CD4-positive, alpha-beta T cell treated with Interleukin-4 for 4 hours (primary cell): Measurements from ENCODE around the gene PSMD11.
A peak's percentile ranks its signal among the peaks of the same experiment; 100 is the strongest.

Experiments used
- DNase-seq: peaks from one replicate; pipeline ENCODE4 v3.0.0-alpha.2; 2020

Gene PSMD11

GRCh38 chr17:32491371-32492263 lies 47.3 kb downstream of the PSMD11 start:
- DNase-seq, result no peak

GRCh38 chr17:32492264-32492589 lies 47.9 kb downstream of the PSMD11 start:
- DNase-seq, result no peak

DNA sequence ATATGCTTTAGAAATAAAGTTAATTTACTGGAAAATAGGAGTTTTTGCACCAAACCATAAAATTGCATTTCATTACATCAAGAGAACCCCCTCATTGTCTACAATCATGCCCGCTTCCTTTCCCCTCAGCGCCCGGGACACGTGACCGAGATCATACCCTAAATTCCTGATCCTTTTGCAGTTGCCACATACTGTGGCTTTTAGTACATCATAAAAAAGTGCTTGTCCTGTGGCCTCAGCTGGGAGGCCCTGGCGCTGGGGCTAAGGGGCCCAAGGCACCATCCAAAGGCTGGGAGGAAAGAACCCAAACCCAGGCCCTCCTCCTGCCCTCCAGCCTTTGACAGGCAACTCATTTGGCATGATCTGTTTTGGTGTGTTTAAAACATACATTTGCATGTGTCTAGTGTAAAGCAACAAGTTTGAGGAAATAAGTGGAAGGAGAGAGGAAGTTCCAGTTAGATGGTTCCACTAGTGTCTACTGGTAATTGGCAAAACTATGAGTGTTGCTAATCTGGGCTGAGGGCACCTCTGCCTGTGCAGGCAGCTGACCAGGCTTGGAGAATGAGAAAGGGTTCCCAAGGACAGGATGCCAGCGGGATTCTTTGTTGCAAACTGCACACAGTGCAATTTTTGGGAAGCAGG lies 48.5 kb downstream of the PSMD11 start:
- DNase-seq, result no peak

- DNase-seq, result no peak
These were observed 49.3 kb downstream of the PSMD11 start for GRCh38 chr17:32493571-32493970.

DNA sequence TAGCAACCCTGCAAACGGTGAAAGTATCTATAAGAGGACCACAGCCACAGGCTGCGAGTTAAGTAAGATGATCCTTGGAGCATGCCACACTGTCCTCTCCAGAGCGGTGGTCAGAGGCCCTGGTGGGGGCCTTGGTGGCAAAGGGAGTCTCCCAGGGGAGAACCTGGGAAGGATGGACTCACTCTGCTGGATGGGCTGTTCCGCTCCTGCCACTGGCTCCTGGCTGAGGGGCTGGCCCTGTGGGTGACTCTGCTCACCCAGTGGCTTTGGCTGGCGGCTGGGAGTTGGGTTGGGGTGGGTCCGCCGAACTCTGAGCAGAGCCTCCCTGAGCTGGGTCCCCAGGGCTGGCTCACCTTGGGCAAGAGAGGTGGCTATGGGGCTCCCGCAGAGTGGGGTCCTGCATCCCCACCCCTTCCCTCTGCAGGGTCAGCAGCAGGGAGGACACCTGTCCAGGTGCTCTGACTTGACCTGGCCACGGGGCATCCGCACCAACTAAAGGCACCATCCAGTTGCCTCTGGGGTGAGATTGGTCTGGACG lies 49.7 kb downstream of the PSMD11 start:
- no peak for DNase-seq

GRCh38 chr17:32494621-32495358 lies 50.5 kb downstream of the PSMD11 start:
- no peak for DNase-seq

DNA sequence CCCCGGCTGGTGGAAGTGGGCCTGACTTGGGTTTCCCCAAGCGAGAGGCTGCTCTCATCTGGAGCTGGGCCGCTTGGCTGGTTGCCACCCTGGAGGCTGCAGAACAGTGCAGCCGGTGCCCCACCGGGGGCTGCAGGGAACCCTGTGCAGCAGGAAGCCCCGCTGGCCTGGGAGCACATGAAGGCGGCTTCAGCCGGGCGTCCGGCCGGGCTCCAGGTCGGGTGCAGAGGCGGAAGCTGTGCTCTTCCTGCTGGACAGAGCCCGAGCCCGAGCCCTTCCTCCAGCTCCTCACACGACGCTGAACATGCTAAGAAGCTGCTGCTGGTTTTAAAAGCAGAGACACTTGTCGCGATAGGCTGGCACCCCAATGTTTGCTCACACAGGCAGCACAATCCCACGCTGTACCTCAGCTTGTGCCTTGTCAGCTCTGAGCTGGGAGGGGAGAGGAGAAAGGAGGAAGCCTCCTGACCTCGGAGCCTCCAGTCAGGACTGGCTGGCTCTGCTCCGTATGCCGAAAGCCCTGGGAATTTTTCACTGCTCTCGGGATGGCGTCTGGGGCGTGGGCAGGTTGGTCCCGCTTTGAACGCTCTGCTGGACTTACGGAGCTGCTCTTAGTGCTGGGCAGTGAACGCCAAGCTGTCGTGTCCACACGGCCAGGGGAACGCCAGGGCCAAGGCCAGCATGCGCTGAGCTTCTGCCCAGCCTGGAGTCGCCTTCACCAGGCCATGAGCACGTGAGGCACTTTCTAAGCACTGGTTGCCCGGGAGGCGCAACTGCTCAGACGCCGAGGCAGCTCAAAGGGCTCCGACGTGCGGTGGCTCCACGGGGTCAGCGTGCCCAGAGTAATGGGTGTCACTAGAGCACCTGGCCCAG lies 51.3 kb downstream of the PSMD11 start:
- DNase-seq, result no peak

DNA sequence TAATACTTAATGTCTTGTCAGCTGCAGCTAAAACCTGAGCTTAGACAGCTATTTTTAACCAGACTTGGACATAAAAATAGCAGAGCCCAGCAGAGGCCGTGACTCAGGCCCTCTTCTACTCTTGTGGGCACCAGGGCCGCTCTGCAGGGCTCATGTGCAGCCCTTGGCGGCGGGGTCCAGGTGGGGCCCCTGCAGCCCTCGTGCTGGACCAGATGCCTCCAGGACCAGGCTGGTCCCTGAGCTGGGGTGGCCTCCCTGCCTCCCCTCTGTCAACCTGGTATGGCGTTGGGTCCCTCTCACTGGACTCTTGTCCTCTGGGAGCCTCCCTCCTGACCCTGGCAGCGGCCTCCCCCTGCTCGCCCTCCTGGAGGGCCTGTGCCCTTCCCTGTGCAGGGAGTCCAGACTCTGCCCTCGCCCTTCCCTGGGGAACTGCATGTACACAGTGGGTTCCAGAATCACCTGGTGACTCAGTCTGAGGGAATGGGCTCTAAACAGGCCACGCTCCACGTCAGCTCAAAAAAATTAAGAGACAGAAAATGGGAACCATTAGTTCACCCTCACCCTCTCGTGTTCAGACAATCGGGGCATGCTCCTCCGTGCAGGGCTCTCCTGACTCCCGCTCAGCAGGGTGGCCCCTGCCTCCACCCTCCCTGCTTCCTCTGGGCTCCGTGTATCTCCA lies 52.2 kb downstream of the PSMD11 start:
- no peak for DNase-seq

DNA sequence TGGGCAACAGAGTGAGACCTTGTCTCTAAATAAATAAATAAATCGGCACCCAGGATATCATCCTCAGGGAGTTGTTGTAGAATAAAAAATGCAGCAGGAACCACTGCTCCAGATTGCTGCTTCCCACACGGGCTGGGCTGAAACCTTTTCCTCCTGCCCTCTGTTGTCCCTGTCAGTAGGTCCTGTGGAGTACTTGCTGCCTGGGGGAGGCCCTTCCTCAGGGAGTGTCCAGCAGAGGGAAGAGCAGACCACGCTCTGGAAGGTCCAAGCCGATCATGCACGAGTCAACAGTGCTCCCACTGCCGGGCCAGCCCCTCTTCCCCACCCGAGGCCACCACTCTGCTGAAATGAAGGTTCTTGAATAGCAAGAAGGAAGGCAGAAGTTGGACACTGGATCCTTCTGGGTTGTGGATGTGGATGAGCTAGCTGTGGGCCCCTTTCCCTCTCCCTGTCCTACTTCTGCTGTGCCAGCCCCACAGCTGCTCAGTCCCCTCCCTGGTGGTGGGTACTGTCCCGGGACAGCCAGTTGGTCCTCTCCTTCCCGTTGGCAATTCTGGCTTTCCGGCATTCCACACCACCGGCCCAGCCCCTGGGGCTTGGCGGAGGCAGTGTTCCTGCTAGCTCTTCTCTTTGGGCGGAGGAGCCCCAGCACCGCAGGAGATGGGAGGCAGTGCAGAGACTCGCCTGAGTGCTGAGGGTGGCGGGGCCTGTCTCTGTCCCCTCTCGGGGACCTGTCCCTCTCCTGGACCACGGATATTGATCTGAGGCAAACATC lies 53.3 kb downstream of the PSMD11 start:
- no peak for DNase-seq

DNA sequence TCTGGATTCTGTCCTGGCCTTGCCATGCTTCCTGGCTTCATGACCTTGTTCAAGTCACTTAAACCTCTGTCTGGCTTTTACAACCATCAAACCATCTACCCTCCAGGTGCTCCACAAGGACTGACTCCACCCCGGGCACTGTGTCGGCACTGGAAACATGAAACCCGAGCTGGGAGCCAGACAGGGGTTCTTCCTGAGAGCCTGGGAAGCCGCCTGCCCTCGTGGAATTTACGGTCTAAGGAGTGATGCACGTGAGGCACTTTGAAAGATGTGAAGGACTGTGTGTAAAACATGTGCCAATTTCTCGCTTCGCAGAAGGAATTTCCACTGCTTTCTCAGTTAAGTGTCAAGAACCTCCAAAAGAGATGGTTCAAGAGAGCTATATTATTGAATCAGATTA lies 54.1 kb downstream of the PSMD11 start:
- DNase-seq, result no peak

DNA sequence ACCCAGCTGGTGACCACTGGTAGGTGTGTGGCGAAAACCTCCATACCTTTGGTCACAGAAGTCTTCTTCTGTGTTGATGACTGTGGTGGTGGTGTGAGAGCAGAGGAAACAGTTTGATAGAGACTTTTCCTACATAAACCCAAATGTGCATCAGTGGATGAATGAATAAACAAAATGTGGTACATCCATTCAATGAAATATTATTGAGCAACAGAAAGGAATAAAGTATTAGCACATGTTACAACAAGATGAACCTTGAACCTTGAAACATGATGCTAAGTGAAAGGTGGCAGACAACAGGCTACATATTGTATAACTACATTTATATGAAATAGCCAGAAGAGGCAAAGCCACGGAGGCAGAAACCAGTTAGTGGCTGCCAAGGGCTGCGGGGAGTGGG lies 57.7 kb downstream of the PSMD11 start:
- DNase-seq, result no peak

- no peak for DNase-seq
These were observed 58.4 kb downstream of the PSMD11 start for GRCh38 chr17:32502710-32503109.

GRCh38 chr17:32503251-32504165 lies 59.2 kb downstream of the PSMD11 start:
- peak; percentile 88 for DNase-seq

GRCh38 chr17:32504166-32504990 lies 60.1 kb downstream of the PSMD11 start:
- DNase-seq, result no peak

DNA sequence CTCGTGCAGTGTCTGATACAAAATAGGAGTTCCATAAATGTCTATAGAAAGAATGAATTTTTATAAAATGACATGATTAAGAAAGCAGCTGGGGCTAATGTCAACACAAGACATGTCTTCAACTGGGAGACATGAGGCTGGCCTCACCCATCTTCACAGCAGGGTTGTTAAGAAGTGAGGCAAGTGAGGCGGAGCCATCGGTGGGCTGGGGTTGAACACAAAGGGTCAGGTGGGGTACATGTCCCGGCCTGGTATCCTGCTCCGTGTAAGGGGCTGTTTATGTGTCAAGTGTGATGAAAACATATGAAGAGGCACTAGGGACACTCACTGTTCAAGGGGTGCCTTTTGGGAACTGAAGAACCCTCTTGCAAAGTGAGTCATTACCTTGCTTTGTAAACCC lies 64.6 kb downstream of the PSMD11 start:
- no peak for DNase-seq

DNA sequence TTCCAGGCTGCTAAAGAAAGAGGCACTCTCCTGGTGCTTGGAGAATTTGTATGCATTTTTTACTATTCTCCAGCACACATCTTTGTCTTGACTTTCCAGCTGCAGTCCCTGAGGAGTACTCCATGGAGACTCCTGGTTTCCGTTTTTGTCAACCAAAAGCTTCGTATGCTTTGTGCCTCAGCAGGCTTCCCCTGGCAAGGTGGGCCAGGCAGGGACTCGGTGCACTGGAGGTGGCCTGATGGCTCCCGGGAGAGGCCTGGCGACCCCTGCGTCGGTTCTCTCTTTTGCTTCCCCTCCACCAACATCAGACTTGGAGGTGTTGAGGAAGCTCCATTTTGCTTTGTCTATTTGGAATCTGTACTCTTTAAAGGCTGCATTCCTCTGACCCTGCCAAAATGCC lies 66.2 kb downstream of the PSMD11 start:
- DNase-seq, result no peak

- DNase-seq, result no peak
These were observed 68.0 kb downstream of the PSMD11 start for GRCh38 chr17:32512328-32512727.

GRCh38 chr17:32513579-32513978 lies 69.3 kb downstream of the PSMD11 start:
- no peak for DNase-seq

DNA sequence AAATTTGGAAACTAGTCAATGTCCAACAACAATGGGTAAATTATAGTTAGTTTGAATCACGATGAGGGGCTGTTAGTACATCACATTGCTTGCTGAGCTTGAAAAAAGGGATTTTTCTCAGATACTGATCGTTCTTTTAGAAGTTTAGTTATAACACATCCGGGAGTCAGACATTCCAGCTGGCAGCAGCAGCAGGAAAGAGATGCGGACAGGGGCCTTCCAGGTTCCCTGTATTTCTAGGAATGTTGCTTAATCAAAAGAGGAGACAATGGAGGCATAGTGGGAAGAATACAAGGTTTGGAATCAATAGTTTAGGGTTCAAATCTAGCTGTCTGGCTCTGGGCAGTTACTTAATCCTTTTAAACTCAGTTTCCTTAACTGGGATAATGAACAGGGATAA lies 70.3 kb downstream of the PSMD11 start:
- DNase-seq, result no peak
